Activated CD4-positive, alpha-beta T cell treated with anti-CD3 and anti-CD28 coated beads for 48 hours (primary cell): ENCODE measurements around the gene TMC8.
A peak's percentile ranks its signal among the peaks of the same experiment; 100 is the strongest.

Experiments used
- DNase-seq: peaks from one replicate; pipeline ENCODE4 v3.0.0-alpha.2; 2020

TMC8 gene

DNA sequence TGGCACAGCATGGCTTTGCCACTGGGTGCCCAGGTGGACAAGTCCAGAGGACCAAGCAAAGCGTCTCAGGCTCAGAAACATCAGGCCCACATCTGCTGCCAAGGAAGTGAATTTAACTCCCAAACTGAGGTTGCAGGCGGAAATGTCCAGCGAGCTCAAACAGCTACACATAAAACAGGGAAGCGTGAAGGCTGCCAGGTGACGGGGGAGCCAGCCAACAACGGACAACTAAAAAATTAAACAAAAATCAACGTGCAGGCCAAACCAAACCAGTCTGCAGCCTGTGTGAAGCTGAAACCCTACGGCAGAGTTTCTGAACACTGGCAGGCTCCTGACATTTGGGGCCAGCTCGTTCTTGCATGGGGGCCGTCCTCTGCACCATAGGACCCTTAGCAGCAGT, 53.8 kb downstream of the TMC8 start:
- no peak for DNase-seq

DNA sequence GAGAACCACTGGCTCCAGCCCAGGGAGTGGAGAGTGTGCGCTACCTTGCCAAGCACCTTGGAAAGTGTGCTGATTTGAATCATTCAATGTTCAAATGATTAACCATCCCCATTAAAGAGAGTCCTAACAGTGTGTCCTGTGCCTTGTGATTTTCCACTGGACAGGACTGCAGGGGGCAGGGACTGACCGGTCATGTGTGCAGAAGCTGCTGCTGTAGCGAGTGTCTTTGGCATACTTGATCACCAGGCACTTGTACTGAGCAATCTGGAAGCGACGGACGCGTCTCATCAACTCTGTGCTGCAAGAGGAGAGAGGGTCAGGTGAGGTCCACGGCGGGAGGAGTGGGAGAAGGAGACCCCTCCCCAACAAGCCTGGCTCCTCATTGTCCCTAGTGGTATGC, 54.3 kb downstream of the TMC8 start:
- DNase-seq, result no peak

DNA sequence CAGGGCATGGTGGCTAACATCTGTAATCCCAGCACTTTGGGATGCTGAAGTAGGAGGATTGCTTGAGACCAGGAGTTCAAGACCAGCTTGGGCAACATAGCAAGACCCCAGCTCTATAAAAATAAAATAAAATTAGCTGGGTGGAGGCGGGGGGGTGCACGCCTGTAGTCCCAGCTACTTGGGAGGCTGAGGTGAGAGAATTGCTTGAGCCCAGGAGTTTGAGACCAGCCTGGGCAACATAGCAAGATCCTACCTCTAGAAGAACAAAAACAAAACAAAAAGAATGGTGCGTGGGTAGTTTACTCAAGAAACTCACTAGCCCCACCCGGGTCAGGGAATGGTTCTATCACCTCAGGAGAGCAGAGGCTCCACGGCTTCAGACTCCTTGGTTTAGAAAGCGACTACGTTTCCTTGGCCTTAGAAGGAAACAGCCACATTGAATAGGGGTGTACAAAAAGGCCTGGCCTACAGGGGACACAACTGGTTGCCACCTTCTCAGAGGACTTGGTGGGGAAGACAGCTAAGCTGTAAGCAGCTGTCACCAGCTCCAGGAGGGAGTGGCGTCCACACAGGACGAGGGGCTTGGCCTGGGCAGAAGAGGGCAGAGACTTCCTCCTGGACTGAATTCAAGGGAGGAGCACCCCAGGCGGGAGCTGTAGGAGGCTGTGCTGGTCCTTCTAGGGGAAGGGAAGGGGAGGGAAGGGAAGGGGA, 55.6 kb downstream of the TMC8 start:
- DNase-seq, result peak; percentile 46

DNA sequence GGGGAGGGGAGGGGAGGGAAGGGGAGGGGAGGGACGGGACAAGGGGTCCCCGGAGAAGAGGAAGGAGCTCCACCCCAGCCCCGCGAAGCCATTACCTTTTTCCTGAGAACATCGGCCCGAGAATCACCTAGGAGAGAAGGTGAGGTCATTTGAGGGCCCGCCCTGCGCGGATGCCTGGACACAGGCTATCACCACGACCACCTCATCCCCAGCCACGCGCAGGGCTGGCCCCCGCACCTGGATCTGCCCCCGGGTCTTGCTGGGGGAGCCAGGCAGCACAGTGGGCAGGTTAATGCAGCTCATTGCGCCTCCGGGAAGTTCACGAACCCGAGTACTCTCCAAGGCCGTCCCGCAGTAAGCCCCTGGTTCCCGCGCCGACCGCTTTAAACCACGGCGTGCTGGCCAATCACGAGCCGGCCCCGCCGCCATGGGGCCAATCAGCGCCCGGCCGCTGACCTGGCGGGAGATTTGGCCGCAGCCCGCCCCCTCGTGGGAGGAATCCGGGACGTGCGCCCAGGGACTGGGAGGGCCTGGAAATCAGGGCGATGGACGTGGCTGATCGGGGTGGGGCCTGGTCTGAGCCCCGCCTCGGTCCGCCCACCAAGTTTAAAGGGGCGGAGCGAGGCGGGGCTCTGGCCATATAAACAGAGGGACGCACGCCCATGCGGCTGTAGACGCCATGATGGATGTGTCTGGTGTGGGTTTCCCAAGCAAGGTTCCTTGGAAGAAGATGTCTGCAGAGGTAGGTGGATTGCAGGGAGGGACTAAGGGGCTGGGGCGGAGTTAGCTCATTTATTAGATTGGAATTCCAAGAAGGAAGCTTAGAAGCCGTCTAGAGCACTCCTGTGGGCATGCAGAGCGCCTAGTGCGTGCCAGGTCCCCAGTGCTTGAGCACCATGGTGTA, 56.4 kb downstream of the TMC8 start, which contains the start of the genes AFMID and TK1:
AFMID (plus strand) TSS at position 671 of the 904 bp plus-strand sequence; CDS start at position 680, 9 bp downstream.
TK1 (minus strand) TSS at position 361 of the 904 bp plus-strand sequence; CDS start at position 303, 58 bp downstream.
- DNase-seq, result peak; percentile 98
